Measurements from ENCODE around the gene CASTOR1. TPM values are rescaled to one million over a fixed set of nuclear protein-coding genes. Genes with fewer than 3 reads are reported as not detected.

The CASTOR1 gene
- total RNA-seq, 6 experiments from 2014 or later = 0.86 to 8.6 (median 4.0) TPM

GRCh38 chr22:30244066-30244465, 45.2 kb downstream of the CASTOR1 start:
- TF ChIP-seq POLR2A (IDR thresholded peaks at IDR 0.05) = no peak
- no peak for TF ChIP-seq CTCF (IDR thresholded peaks at IDR 0.05)
- no peak overlapping the region for H3K4me3 ChIP-seq
- WGBS (ENCODE audit: insufficient coverage, low coverage, low lambda C conversion rate, missing lambda C conversion rate) = 91% methylated on average over 5 of the region's 10 CpGs
- ATAC-seq (no peak), DNase-seq (no peak)
- H3K9me3 ChIP-seq = no peaks in the 10 kb centered on the region
- no peaks in the 10 kb centered on the region for H3K27me3 ChIP-seq
- H3K36me3 ChIP-seq = no peaks in the 10 kb centered on the region
- H3K27ac ChIP-seq = no peak overlapping the region
- H3K4me1 ChIP-seq = peaks cover 0 to 6% (median 0%) of the 10 kb centered on the region in 4 donors
- intact Hi-C loops (cut with DNase I) = no loop called here

GRCh38 chr22:30243661-30244060, 45.6 kb downstream of the CASTOR1 start:
- ATAC-seq (no peak), DNase-seq (no peak)
- Histone ChIP-seq H3K4me1 (peaks cover 0 to 6% (median 0%) of the 10 kb centered on the region in 4 donors), H3K27ac (no peak overlapping the region), H3K4me3 (no peak overlapping the region), H3K36me3 (no peaks in the 10 kb centered on the region), H3K9me3 (no peaks in the 10 kb centered on the region), H3K27me3 (no peaks in the 10 kb centered on the region)
- intact Hi-C loops (cut with DNase I) = no loop called here
- 97% methylated on average over 11 of the region's 22 CpGs for WGBS (ENCODE audit: insufficient coverage, low coverage, low lambda C conversion rate, missing lambda C conversion rate)
- TF ChIP-seq CTCF (IDR thresholded peaks at IDR 0.05) (no peak), POLR2A (IDR thresholded peaks at IDR 0.05) (no peak)

- no peak for ATAC-seq
- DNase-seq = no peak
These were observed 47.5 kb downstream of the CASTOR1 start for GRCh38 chr22:30241576-30242371.

GRCh38 chr22:30240541-30241417, 48.5 kb downstream of the CASTOR1 start:
- WGBS (ENCODE audit: insufficient coverage, low coverage, low lambda C conversion rate, missing lambda C conversion rate) = 78% methylated on average over 13 of the region's 24 CpGs
- peaks cover 0 to 2% (median 0%) of the 10 kb centered on the region in 4 donors for H3K4me1 ChIP-seq
- intact Hi-C loops (cut with DNase I) = no loop called here
- DNase-seq = no peak
- no peak overlapping the region for H3K4me3 ChIP-seq
- H3K9me3 ChIP-seq = no peaks in the 10 kb centered on the region
- TF ChIP-seq POLR2A (IDR thresholded peaks at IDR 0.05) = no peak
- no peaks in the 10 kb centered on the region for H3K36me3 ChIP-seq
- H3K27ac ChIP-seq = no peak overlapping the region
- ATAC-seq = no peak
- no peaks in the 10 kb centered on the region for H3K27me3 ChIP-seq

More at GRCh38 chr22:30241576-30242371, 47.5 kb downstream of the CASTOR1 start:
- TF ChIP-seq POLR2A (IDR thresholded peaks at IDR 0.05) (no peak), CTCF (IDR thresholded peaks at IDR 0.05) (no peak)
- Histone ChIP-seq H3K4me3 (no peak overlapping the region), H3K9me3 (no peaks in the 10 kb centered on the region), H3K27ac (no peak overlapping the region), H3K27me3 (no peaks in the 10 kb centered on the region), H3K36me3 (no peaks in the 10 kb centered on the region), H3K4me1 (peaks cover 0 to 4% (median 0%) of the 10 kb centered on the region in 4 donors)
- intact Hi-C loops (cut with DNase I) = no loop called here
- 92% methylated on average over 7 of the region's 15 CpGs for WGBS (ENCODE audit: insufficient coverage, low coverage, low lambda C conversion rate, missing lambda C conversion rate)
